Measurements from ENCODE around the gene ASCC1.

DNA sequence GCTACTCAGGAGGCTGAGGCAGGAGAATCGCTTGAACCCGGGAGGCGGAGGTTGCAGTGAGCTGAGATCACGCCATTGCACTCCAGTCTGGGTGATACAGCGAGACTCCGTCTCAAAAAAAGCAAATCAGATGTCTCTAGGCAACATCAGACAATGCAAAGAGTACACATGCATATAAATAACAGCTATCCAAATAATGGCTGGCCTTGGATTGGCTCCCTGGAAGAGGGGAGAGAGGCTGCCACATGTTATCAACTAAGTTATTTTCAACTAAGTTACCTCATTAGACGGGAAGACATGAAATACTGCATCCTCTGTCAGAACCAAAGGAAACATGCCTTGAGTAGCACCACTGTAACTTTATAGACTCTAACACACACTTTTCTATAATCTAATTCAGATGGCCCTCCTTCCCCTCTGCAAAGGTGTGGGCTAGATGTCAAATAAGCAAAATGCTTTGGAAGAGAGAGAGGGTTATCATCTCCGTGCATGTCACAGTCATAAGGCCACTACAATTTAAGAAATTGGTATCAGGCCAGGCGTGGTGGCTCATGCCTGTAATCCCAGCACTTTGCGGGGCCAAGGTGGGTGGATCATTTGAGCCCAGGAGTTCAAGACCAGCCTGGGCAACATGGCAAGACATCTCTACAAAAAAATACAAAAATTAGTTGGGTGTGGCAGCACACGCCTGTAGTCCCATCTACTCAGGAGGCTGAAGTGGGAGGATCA is 105.2 kb downstream of the ASCC1 start:
- TF ChIP-seq, protein P1, sequence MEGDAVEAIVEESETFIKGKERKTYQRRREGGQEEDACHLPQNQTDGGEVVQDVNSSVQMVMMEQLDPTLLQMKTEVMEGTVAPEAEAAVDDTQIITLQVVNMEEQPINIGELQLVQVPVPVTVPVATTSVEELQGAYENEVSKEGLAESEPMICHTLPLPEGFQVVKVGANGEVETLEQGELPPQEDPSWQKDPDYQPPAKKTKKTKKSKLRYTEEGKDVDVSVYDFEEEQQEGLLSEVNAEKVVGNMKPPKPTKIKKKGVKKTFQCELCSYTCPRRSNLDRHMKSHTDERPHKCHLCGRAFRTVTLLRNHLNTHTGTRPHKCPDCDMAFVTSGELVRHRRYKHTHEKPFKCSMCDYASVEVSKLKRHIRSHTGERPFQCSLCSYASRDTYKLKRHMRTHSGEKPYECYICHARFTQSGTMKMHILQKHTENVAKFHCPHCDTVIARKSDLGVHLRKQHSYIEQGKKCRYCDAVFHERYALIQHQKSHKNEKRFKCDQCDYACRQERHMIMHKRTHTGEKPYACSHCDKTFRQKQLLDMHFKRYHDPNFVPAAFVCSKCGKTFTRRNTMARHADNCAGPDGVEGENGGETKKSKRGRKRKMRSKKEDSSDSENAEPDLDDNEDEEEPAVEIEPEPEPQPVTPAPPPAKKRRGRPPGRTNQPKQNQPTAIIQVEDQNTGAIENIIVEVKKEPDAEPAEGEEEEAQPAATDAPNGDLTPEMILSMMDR (IDR thresholded peaks at IDR 0.05; ENCODE audit: low read length), result no peak
- no peak for TF ChIP-seq EZH2 (optimal IDR thresholded peaks at IDR 0.05; ENCODE audit: low read depth, low read length)
